ENCODE data around the gene SP110. TPM values are rescaled to one million over a fixed set of nuclear protein-coding genes. Genes with fewer than 3 reads are reported as not detected.

The SP110 gene
- total and polyA plus RNA-seq, 9 of the 15 experiments (the other 6 are each of a cell fraction or from before 2014, with no cell fraction given) = 3.6 to 11.0 (median 7.1) TPM

DNA sequence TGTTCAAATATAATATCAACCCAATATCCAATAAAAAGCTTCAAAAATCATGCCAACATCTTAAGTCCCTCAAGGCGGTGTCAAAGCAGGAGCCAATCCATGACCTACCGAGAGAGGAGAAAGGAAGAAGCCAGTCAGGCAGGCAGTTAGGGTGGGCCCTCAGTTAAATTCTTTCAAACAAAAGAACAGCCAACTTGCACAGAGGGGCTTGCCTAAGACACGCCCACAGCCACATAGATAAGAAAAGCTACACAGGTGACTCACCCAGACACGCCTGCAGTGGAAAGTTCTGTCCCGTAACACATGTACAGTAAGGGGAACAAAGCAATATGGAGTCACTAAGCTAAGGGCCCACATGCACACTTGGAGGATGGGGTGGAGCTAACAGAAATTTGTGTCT, 61.3 kb downstream of the SP110 start:
- Histone ChIP-seq H3K4me3 (no peak overlapping the region), H3K9ac (ENCODE audit: insufficient read depth in 1 of 2, low read depth in 2 of 2, low read length in 2 of 2) (no peak overlapping the region), H4K20me1 (replicated peaks; ENCODE audit: control insufficient read depth, insufficient read depth, low read length) (no peaks in the 10 kb centered on the region), H3K9me1 (ENCODE audit: control insufficient read depth, insufficient read depth, low read length) (no peaks in the 10 kb centered on the region), H2AFZ (ENCODE audit: low read depth, low read length) (no peak overlapping the region), H3K4me2 (ENCODE audit: insufficient read depth, low read length) (no peak overlapping the region), H3K27me3 (ENCODE audit: control insufficient read depth in 2 of 2, insufficient read depth in 2 of 2, low read length in 2 of 2) (no peaks in the 10 kb centered on the region), H3K9me3 (replicated peaks; ENCODE audit: control insufficient read depth, insufficient read depth, low read depth, low read length) (no peaks in the 10 kb centered on the region), H3K4me1 (replicated peaks in 1 of 2; ENCODE audit: control insufficient read depth in 2 of 2, insufficient read depth in 2 of 2, low read length in 2 of 2) (peaks cover 0 to under 1% of the 10 kb centered on the region in 2 experiments; a peak in 1 of 5 replicates), H3K79me2 (ENCODE audit: control insufficient read depth, insufficient read depth, low read length) (no peaks in the 10 kb centered on the region), H3K36me3 (ENCODE audit: control insufficient read depth, insufficient read depth, low read length) (no peaks in the 10 kb centered on the region), H3K27ac (ENCODE audit: extremely low read depth, low read depth, low read length) (no peak overlapping the region)
- ChIA-PET CTCF (ENCODE audit: low intra/inter-chr PET ratio) (no interaction called here), POLR2A (interaction anchor here (0.6 to 0.7 kb wide), 2 partner anchors 107 to 510 kb away, joined by 3 read pairs; no protein-coding TSS in a partner anchor)
- no peak for FAIRE-seq
- no TSS peak for BruUV-seq (replicated peaks)
- peak; percentile 43 for ATAC-seq
- intact Hi-C loops (cut with micrococcal nuclease) = no loop called here
- peak in 2 of 4 experiments; percentile 8 to 16 for DNase-seq (ENCODE audit: extremely low read depth in 1 of 4, low spot score in 3 of 4)
- in situ Hi-C loops (cut with MboI) = no loop called here
- WGBS (ENCODE audit: insufficient coverage, low coverage, missing lambda C conversion rate) = 29% methylated on average over 5 of the region's 5 CpGs
- TF ChIP-seq BRF1 (IDR thresholded peaks at IDR 0.05; ENCODE audit: borderline replicate concordance, extremely low read depth, insufficient read length) (no peak), FOSL1 (tag; conservative IDR thresholded peaks at IDR 0.05) (peak; percentile 51), CBX3 (IDR thresholded peaks at IDR 0.05; ENCODE audit: borderline replicate concordance in 1 of 2, low read length in 2 of 2) (0 out of 3 replicates have a peak, but pooled peaks of 1 of the 2 experiments have one; percentile 61), EWSR1 (IDR thresholded peaks at IDR 0.05; ENCODE audit: borderline replicate concordance, low read depth, partially characterized antibody) (no peak), ATF7 (IDR thresholded peaks at IDR 0.05) (no peak), MECOM (CRISPR knock-in tag; IDR thresholded peaks at IDR 0.05) (no peak), ZFP36 (IDR thresholded peaks at IDR 0.05; ENCODE audit: low read depth, low read length, partially characterized antibody) (peak; percentile 74), HDAC3 (IDR thresholded peaks at IDR 0.05; ENCODE audit: borderline replicate concordance, partially characterized antibody) (no peak), JUND (IDR thresholded peaks at IDR 0.05; ENCODE audit: borderline replicate concordance, low read depth, low read length) (peak; percentile 56; the same call in 1 of the 2 replicates), JUND (tag; IDR thresholded peaks at IDR 0.05; ENCODE audit: borderline replicate concordance, low read depth, low read length) (peak; percentile 21; the same call in 1 of the 3 replicates), C11orf30 (IDR thresholded peaks at IDR 0.05; ENCODE audit: low read depth) (no peak)
- TF ChIP-seq, protein P1, sequence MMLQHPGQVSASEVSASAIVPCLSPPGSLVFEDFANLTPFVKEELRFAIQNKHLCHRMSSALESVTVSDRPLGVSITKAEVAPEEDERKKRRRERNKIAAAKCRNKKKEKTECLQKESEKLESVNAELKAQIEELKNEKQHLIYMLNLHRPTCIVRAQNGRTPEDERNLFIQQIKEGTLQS (IDR thresholded peaks at IDR 0.05) = peak; percentile 15; the same call in 1 of the 2 replicates
- TF ChIP-seq, protein P1 (CRISPR knock-in tag; conservative IDR thresholded peaks at IDR 0.05) = no peak

All from K562 (cell line).